ENCODE results near the gene SLC48A1.

The SLC48A1 gene

DNA sequence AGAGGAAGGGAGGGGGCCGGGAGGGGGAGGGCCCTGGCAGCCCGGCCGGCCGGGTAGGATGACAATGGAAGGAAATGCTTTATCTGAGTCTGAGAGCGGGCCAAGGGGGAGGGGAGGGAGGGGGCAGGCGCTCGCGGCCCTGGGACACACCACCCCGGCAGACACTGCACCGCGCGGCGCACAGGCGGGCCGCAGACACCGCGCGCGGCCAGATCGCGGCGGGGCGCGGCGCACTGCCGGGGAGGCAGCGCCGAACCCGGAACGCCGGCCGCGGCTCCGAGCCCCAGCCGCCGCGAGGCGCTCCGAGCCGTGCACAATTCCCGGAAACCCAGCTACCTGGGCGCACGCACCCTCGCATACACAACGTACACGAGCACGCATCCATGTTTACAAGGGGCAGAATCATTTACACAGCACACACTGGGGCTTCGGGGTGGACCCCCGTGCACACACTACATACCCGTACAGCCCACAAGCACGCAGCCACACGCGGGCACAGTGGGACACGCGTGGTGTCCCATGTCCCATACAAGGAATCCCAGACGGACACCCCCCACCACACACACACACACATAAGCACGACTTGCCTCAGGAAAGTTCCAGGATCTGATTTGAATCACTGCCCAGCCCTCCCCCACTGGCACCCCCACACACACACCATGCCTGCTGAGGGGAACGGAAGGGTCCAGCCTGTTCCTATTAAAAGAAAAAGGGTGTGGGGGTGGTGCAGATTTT lies 47.0 kb downstream of the SLC48A1 start, which contains the start of gene HDAC7:
Gene HDAC7 (minus strand): TSS at position 8 of the 735 bp plus-strand sequence. CDS start 118 bp downstream, outside the sequence.
- peak; percentile 74 for DNase-seq (ENCODE audit: extremely low read depth, insufficient read length)
- no peaks in the 10 kb centered on the region for H3K27me3 ChIP-seq (replicated peaks; ENCODE audit: control insufficient read depth, insufficient read depth, low read length)

GRCh38 chr12:47820631-47821345 lies 47.8 kb downstream of the SLC48A1 start:
- H3K4me3 ChIP-seq (replicated peaks; ENCODE audit: low read depth, low read length): peak overlapping the region; percentile 74
- TF ChIP-seq, protein P1, sequence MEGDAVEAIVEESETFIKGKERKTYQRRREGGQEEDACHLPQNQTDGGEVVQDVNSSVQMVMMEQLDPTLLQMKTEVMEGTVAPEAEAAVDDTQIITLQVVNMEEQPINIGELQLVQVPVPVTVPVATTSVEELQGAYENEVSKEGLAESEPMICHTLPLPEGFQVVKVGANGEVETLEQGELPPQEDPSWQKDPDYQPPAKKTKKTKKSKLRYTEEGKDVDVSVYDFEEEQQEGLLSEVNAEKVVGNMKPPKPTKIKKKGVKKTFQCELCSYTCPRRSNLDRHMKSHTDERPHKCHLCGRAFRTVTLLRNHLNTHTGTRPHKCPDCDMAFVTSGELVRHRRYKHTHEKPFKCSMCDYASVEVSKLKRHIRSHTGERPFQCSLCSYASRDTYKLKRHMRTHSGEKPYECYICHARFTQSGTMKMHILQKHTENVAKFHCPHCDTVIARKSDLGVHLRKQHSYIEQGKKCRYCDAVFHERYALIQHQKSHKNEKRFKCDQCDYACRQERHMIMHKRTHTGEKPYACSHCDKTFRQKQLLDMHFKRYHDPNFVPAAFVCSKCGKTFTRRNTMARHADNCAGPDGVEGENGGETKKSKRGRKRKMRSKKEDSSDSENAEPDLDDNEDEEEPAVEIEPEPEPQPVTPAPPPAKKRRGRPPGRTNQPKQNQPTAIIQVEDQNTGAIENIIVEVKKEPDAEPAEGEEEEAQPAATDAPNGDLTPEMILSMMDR (IDR thresholded peaks at IDR 0.05; ENCODE audit: insufficient read depth, low read length, poor library complexity, severe bottlenecking): no peak
- no peaks in the 10 kb centered on the region for H3K27me3 ChIP-seq (replicated peaks; ENCODE audit: control insufficient read depth, insufficient read depth, low read length)
- no peak for DNase-seq (ENCODE audit: extremely low read depth, insufficient read length)
- H3K36me3 ChIP-seq (ENCODE audit: control insufficient read depth, insufficient read depth, low read length): no peaks in the 10 kb centered on the region

More for the DNA sequence above, 47.0 kb downstream of the SLC48A1 start, which contains the start of gene HDAC7:
- H3K36me3 ChIP-seq (ENCODE audit: control insufficient read depth, insufficient read depth, low read length): no peaks in the 10 kb centered on the region
- TF ChIP-seq, protein P1 (IDR thresholded peaks at IDR 0.05; ENCODE audit: insufficient read depth, low read length, poor library complexity, severe bottlenecking): peak; percentile 10
- peak within 1 kb of the TSS; percentile 74 for H3K4me3 ChIP-seq (replicated peaks; ENCODE audit: low read depth, low read length)

DNA sequence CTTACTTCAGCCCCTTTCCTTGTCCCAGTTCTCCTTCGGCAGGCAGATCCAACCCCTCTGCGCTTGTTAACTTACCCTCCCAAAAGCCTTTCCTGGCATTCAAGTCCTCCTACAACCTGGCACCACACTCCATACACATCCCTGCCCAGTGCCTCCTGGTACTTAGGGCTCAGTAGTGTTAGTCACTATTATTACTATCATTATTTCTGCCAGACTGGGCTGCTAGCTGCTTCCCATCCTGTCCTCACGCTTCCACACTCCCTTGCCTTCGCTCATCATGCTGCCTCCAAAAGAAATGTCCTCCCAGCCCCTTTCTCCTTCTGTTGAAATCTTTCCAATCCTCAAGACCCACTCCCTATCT lies 48.3 kb downstream of the SLC48A1 start:
- no peak overlapping the region for H3K4me3 ChIP-seq (replicated peaks; ENCODE audit: low read depth, low read length)
- no peaks in the 10 kb centered on the region for H3K27me3 ChIP-seq (replicated peaks; ENCODE audit: control insufficient read depth, insufficient read depth, low read length)
- H3K36me3 ChIP-seq (ENCODE audit: control insufficient read depth, insufficient read depth, low read length): no peaks in the 10 kb centered on the region
- DNase-seq (ENCODE audit: extremely low read depth, insufficient read length): no peak
- TF ChIP-seq, protein P1 (IDR thresholded peaks at IDR 0.05; ENCODE audit: insufficient read depth, low read length, poor library complexity, severe bottlenecking): no peak

- no peaks in the 10 kb centered on the region for H3K27me3 ChIP-seq (replicated peaks; ENCODE audit: control insufficient read depth, insufficient read depth, low read length)
- TF ChIP-seq, protein P1 (IDR thresholded peaks at IDR 0.05; ENCODE audit: insufficient read depth, low read length, poor library complexity, severe bottlenecking): no peak
Measured at GRCh38 chr12:47822401-47822800, 49.4 kb downstream of the SLC48A1 start.

DNA sequence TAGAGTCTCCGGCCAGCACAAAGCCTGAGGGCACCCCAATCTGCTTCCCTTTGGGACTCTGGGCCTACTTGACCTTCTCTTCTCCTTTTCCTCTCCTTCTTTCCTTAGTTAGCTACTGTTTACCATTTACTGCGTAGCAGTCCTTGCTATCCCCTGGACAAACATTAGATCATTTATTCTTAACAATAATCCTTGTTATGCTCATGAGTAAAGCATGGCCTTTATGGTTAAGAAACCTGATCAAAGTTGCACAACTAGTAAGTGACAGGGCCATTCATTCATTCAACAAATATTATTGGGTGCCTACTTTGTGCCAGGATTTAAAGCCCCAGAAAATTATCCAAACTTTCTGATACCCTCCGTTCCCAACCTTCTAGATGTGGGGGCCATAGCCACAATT lies 49.8 kb downstream of the SLC48A1 start:
- H3K27me3 ChIP-seq (replicated peaks; ENCODE audit: control insufficient read depth, insufficient read depth, low read length): no peaks in the 10 kb centered on the region
- TF ChIP-seq, protein P1 (IDR thresholded peaks at IDR 0.05; ENCODE audit: insufficient read depth, low read length, poor library complexity, severe bottlenecking): no peak
- DNase-seq (ENCODE audit: extremely low read depth, insufficient read length): no peak
- no peaks in the 10 kb centered on the region for H3K36me3 ChIP-seq (ENCODE audit: control insufficient read depth, insufficient read depth, low read length)
- no peak overlapping the region for H3K4me3 ChIP-seq (replicated peaks; ENCODE audit: low read depth, low read length)

More at GRCh38 chr12:47822401-47822800, 49.4 kb downstream of the SLC48A1 start:
- no peak for DNase-seq (ENCODE audit: extremely low read depth, insufficient read length)
- Histone ChIP-seq H3K4me3 (replicated peaks; ENCODE audit: low read depth, low read length) (no peak overlapping the region), H3K36me3 (ENCODE audit: control insufficient read depth, insufficient read depth, low read length) (no peaks in the 10 kb centered on the region)
